ENCODE data around the gene TMEM232. TPM values are rescaled to one million over a fixed set of nuclear protein-coding genes. Genes with fewer than 3 reads are reported as not detected.

TMEM232 gene
- total RNA-seq, 1 experiment from 2014 or later = 1.6 TPM

DNA sequence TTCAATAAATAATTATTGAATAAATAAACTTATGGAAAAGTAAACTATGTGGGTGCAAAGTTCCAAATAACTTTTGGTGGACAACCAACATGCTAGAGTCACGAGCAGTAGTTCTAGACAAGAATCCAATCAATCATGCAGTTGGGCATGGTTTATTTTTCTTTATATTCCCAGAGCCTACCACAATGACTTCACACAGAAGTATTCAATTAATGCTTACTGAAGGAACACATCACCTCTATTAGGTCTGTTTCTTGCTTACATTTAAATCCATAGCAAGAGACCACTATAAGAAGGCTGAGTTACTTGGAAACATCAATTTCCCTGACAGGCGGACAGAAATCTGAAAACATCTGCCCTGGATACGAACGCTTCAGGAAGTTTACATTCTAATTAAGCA is 214.2 kb downstream of the TMEM232 start:
- Histone ChIP-seq H4K5ac (ENCODE audit: insufficient read length, low read depth, low read length) (no peak overlapping the region), H3K79me1 (ENCODE audit: insufficient read depth, low read depth, low read length, poor library complexity, severe bottlenecking) (no peaks in the 10 kb centered on the region), H3K4me1 (ENCODE audit: insufficient read depth, low read length) (peaks cover under 1% of the 10 kb centered on the region; the same call in 1 of the 2 replicates), H3K9ac (ENCODE audit: extremely low read depth, insufficient read length, low read length) (no peak overlapping the region), H4K20me1 (ENCODE audit: control insufficient read depth, insufficient read depth, insufficient read length) (no peaks in the 10 kb centered on the region), H2AK5ac (ENCODE audit: insufficient read length, low read length) (no peak overlapping the region), H3K4ac (ENCODE audit: low read depth, low read length) (no peak overlapping the region), H2BK12ac (ENCODE audit: insufficient read length, low read depth, low read length) (no peak overlapping the region), H2BK20ac (ENCODE audit: low read depth, low read length, poor library complexity, severe bottlenecking) (no peak overlapping the region), H2AFZ (ENCODE audit: low read length) (no peak overlapping the region), H3K27me3 (ENCODE audit: insufficient read depth, low read length) (no peaks in the 10 kb centered on the region), H3K18ac (ENCODE audit: insufficient read length, low read depth, low read length) (no peak overlapping the region), H3K14ac (ENCODE audit: insufficient read depth, low read length) (no peak overlapping the region), H4K91ac (ENCODE audit: insufficient read length, low read depth, low read length) (no peak overlapping the region), H3K27ac (ENCODE audit: insufficient read length, low read depth, low read length) (no peak overlapping the region), H4K8ac (replicated peaks; ENCODE audit: insufficient read length, low read depth, low read length) (no peak overlapping the region), H3K56ac (ENCODE audit: insufficient read length, low read depth, low read length) (no peak overlapping the region), H3K4me2 (ENCODE audit: insufficient read depth, insufficient read length, low read length) (no peak overlapping the region), H3K23me2 (ENCODE audit: insufficient read length, low read depth, low read length, poor library complexity, severe bottlenecking) (no peaks in the 10 kb centered on the region), H3K9me3 (ENCODE audit: control insufficient read depth, low read depth, low read length) (no peaks in the 10 kb centered on the region), H3K79me2 (ENCODE audit: insufficient read depth, low read length) (no peaks in the 10 kb centered on the region), H2BK120ac (ENCODE audit: low read depth, low read length, poor library complexity, severe bottlenecking) (no peak overlapping the region), H2BK5ac (ENCODE audit: insufficient read length, low read length) (no peak overlapping the region), H2BK15ac (ENCODE audit: low read depth, low read length) (no peak overlapping the region), H3K23ac (ENCODE audit: insufficient read length, low read depth, low read length) (no peak overlapping the region), H3T11ph (ENCODE audit: low read length) (no peak overlapping the region)
- TF ChIP-seq, protein P1, sequence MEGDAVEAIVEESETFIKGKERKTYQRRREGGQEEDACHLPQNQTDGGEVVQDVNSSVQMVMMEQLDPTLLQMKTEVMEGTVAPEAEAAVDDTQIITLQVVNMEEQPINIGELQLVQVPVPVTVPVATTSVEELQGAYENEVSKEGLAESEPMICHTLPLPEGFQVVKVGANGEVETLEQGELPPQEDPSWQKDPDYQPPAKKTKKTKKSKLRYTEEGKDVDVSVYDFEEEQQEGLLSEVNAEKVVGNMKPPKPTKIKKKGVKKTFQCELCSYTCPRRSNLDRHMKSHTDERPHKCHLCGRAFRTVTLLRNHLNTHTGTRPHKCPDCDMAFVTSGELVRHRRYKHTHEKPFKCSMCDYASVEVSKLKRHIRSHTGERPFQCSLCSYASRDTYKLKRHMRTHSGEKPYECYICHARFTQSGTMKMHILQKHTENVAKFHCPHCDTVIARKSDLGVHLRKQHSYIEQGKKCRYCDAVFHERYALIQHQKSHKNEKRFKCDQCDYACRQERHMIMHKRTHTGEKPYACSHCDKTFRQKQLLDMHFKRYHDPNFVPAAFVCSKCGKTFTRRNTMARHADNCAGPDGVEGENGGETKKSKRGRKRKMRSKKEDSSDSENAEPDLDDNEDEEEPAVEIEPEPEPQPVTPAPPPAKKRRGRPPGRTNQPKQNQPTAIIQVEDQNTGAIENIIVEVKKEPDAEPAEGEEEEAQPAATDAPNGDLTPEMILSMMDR (conservative IDR thresholded peaks at IDR 0.05) = no peak
- no peak for DNase-seq
- Mint-ChIP-seq H3K4me1 (peaks cover 18 to 20% of the 10 kb centered on the region in 2 experiments), H3K4me3 (no peak overlapping the region), H3K27ac (no peak overlapping the region), H3K27me3 (ENCODE audit: low read depth) (no peaks in the 10 kb centered on the region), H3K9me3 (0 out of 5 replicates have a peak, but pooled peaks cover 0 to 2% of the 10 kb centered on the region in 2 experiments), H3K36me3 (ENCODE audit: insufficient read depth in 1 of 3, low read depth in 3 of 3) (peaks cover 0 to 2% (median 0%) of the 10 kb centered on the region in 3 experiments; a peak in 1 of 7 replicates)
- no CpG with 5 or more reads among the region's 4 CpGs for WGBS (ENCODE audit: extremely low coverage, insufficient read length, low lambda C conversion rate)

Data from H9 (cell line).